Measurements from ENCODE around the gene ZNFX1. TPM values are rescaled to one million over a fixed set of nuclear protein-coding genes. Genes with fewer than 3 reads are reported as not detected.
"Not testable (repeated sequence)": the region's sequence is repeated elsewhere in the genome, so short reads cannot be mapped to it uniquely, and the experiment has no call there.

ZNFX1 gene
- total RNA-seq, 1 donor from 2014 or later, result 36.4 TPM

DNA sequence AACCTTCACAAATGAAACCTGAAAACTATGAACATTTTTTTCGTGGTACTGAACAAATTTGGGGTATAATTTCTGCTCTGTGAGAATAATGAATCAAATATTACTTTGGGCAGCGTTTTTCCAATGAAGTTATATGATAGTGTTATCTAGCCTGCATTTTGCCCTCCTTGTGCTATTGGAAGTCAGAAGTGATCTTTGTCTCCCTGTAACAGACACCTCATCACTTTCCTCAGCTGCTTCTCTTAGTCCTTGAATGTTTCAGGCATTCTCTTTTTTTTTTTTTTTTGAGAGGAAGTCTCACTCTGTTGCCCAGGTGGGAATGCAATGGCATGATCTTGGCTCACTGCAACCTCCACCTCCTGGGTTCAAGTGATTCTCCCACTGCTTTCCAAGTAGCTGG is 48.5 kb downstream of the ZNFX1 start:
- H3K36me3 Mint-ChIP-seq (ENCODE audit: low read depth), result peaks cover 51% of the 10 kb centered on the region
- H3K4me3 Mint-ChIP-seq (ENCODE audit: unreplicated experiment), result no peak overlapping the region
- DNase-seq (ENCODE audit: low spot score), result no peak
- H3K9me3 Mint-ChIP-seq (ENCODE audit: low read depth), result no peaks in the 10 kb centered on the region
- H3K27me3 Mint-ChIP-seq (ENCODE audit: low read depth), result no peaks in the 10 kb centered on the region
- TF ChIP-seq, protein P1, sequence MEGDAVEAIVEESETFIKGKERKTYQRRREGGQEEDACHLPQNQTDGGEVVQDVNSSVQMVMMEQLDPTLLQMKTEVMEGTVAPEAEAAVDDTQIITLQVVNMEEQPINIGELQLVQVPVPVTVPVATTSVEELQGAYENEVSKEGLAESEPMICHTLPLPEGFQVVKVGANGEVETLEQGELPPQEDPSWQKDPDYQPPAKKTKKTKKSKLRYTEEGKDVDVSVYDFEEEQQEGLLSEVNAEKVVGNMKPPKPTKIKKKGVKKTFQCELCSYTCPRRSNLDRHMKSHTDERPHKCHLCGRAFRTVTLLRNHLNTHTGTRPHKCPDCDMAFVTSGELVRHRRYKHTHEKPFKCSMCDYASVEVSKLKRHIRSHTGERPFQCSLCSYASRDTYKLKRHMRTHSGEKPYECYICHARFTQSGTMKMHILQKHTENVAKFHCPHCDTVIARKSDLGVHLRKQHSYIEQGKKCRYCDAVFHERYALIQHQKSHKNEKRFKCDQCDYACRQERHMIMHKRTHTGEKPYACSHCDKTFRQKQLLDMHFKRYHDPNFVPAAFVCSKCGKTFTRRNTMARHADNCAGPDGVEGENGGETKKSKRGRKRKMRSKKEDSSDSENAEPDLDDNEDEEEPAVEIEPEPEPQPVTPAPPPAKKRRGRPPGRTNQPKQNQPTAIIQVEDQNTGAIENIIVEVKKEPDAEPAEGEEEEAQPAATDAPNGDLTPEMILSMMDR (IDR thresholded peaks at IDR 0.05), result no peak
- no peaks in the 10 kb centered on the region for H3K4me1 Mint-ChIP-seq (ENCODE audit: low read depth)
- no peak overlapping the region for H3K27ac Mint-ChIP-seq (ENCODE audit: unreplicated experiment)

DNA sequence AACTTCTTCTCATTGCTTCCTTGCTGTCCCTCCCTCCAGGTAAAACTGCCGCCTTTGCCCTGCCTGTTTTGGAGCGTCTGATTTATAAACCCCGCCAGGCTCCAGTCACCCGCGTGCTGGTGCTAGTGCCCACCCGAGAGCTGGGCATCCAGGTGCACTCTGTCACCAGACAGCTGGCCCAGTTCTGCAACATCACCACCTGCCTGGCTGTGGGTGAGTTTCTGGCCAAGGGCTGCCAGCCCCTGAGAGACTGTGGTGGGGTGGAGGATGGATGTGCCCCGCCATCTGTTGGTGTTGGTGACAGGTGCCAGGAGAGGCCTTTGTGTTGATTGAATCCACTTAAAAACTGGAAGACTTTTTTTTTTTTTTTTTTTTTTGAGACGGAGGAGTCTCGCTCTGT is 49.2 kb downstream of the ZNFX1 start:
- Mint-ChIP-seq H3K4me1 (ENCODE audit: low read depth) (no peaks in the 10 kb centered on the region), H3K27me3 (ENCODE audit: low read depth) (no peaks in the 10 kb centered on the region), H3K27ac (ENCODE audit: unreplicated experiment) (peak overlapping the region; percentile 36), H3K36me3 (ENCODE audit: low read depth) (peaks cover 52% of the 10 kb centered on the region), H3K9me3 (ENCODE audit: low read depth) (no peaks in the 10 kb centered on the region), H3K4me3 (ENCODE audit: unreplicated experiment) (no peak overlapping the region)
- peak; percentile 71 for DNase-seq (ENCODE audit: low spot score)
- TF ChIP-seq, protein P1 (IDR thresholded peaks at IDR 0.05), result no peak

DNA sequence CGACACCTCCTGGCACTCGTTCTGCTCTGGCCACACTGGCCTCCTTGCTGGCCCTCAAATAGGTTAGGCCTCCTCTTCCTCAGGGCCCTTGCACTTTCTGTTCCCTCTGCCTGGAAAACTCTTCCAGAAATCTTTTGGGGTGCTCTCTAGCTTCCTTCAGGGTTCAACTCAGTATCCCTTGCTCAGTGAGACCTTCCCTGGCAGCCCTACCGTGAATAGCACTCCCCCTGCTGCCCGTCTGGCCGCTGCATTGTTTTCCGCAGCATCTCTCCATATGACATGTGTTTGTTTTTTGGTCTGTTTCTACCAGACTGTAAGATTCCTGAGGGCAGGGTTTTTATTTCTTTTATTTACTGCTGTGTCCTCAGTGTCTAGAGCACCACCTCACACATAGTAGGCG is 52.0 kb downstream of the ZNFX1 start:
- no peaks in the 10 kb centered on the region for H3K9me3 Mint-ChIP-seq (ENCODE audit: low read depth)
- H3K27me3 Mint-ChIP-seq (ENCODE audit: low read depth), result no peaks in the 10 kb centered on the region
- peak overlapping the region; percentile 51 for H3K27ac Mint-ChIP-seq (ENCODE audit: unreplicated experiment)
- H3K4me1 Mint-ChIP-seq (ENCODE audit: low read depth), result peaks cover under 1% of the 10 kb centered on the region
- H3K4me3 Mint-ChIP-seq (ENCODE audit: unreplicated experiment), result no peak overlapping the region
- peaks cover 44% of the 10 kb centered on the region for H3K36me3 Mint-ChIP-seq (ENCODE audit: low read depth)
- DNase-seq (ENCODE audit: low spot score), result no peak
- TF ChIP-seq, protein P1 (IDR thresholded peaks at IDR 0.05), result no peak

DNA sequence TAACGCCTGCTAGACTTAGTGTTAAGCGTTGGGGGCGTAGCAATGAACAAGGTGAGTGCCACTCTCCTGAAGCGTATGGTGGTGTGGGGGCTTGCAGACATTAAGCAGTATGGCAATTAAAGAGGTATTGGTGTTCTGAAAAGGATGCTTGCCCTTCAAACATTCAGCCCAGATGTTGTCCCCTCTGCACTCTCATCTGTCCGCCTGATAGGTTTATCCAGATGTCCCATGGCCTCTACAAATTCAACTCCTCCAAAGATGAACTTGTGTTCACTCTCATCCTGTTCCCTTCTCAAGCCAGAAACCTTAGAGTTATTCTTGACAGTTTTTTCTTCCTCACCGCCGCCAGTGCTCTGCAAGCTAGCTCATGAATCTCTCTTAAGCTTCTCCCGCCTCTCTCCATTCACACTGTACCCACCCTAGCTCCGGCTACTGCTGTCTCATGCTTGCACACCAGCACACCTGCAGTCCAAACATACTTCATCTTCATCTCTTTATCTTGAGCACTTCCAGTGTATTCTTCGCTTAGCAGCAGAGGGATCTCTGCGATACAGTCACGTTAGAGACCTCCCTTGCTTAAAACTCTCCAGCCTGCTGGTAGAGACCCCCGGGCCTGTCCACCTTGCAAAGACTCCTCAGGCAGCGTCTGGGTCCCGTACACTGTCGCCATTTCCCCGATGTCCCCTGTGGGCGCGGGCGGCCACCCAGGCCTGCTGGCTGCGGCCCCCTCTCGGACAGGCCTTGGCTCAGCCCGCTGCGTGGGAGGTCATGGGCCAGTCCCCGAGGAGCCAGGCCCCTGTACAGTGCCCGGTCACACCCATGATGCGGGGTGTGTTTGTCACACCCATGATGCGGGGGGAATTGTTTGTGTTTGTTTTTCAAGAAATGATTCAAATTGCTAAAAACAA is 57.7 kb downstream of the ZNFX1 start:
- TF ChIP-seq, protein P1 (IDR thresholded peaks at IDR 0.05), result no peak
- H3K36me3 Mint-ChIP-seq (ENCODE audit: low read depth), result peaks cover 13% of the 10 kb centered on the region
- DNase-seq (ENCODE audit: low spot score), result no peak
- H3K4me3 Mint-ChIP-seq (ENCODE audit: unreplicated experiment), result peak overlapping the region; percentile 96
- H3K9me3 Mint-ChIP-seq (ENCODE audit: low read depth), result no peaks in the 10 kb centered on the region
- H3K27me3 Mint-ChIP-seq (ENCODE audit: low read depth), result no peaks in the 10 kb centered on the region
- peak overlapping the region; percentile 91 for H3K27ac Mint-ChIP-seq (ENCODE audit: unreplicated experiment)
- H3K4me1 Mint-ChIP-seq (ENCODE audit: low read depth), result peaks cover 24% of the 10 kb centered on the region

DNA sequence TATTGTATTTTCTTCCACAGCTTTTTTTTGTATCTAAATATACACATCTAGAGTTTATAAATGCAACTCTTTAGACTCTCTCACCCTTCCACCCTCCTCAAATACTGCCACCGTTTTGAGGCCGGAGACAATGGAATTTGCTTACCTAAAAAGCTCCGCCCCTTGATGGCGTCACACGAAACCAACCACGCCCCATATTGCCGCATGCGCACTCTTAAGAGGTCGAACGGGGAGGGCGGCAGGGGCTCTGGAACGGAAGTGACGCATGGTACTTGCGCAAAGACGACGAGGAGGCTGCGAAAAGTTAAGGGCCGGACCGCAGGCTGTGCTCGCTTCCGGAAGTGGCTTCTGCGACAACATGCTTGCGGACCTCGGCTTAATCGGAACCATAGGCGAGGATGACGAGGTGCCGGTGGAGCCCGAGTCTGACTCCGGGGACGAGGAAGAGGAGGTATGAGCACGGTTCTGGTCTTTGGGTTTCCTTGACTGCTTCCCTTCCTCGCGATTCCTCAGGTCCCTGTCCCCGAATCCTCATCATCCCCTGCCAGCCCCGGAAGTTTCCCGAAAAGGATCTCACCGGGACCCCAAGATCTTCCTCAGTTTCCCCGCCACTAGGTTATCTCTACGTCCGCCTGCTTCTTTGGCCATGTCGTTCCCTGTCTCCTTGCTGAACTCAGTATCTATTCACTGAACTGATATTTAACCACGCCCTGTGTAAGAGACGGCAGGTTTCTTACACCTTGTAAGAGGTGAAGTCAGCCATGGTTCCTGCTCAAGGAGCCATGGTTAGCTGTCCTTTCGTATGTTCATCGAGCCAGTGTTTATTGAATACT is 58.5 kb downstream of the ZNFX1 start, which contains the start of gene DDX27:
TSS of gene DDX27 (plus strand) at position 326 of the 833 bp plus-strand sequence. CDS start at position 359, 33 bp downstream.
- Mint-ChIP-seq H3K4me1 (ENCODE audit: low read depth) (peaks cover 24% of the 10 kb centered on the region), H3K27me3 (ENCODE audit: low read depth) (no peaks in the 10 kb centered on the region), H3K9me3 (ENCODE audit: low read depth) (no peaks in the 10 kb centered on the region), H3K36me3 (ENCODE audit: low read depth) (peaks cover 6% of the 10 kb centered on the region), H3K4me3 (ENCODE audit: unreplicated experiment) (peak within 1 kb of the TSS; percentile 96), H3K27ac (ENCODE audit: unreplicated experiment) (peak within 1 kb of the TSS; percentile 91)
- TF ChIP-seq, protein P1 (IDR thresholded peaks at IDR 0.05), result no peak
- DNase-seq (ENCODE audit: low spot score), result peak; percentile 97

DNA sequence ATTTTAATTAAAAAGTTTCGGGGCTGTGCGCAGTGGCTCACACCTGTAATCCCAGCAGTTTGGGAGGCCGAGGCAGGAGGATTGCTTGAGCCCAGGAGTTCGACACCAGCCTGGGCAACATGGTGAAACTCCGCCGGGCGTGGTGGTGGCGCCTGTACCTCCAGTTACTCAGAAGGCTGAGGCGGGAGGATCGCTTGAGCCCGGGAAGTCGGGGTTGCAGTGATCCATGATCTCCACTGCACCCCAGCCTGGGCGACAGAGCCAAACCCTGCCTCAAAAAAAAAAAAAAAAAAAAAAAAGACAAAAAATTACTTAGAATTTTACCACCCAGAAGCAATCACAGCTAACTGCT is 59.1 kb downstream of the ZNFX1 start:
- DNase-seq (ENCODE audit: low spot score); H3K9me3 Mint-ChIP-seq (ENCODE audit: low read depth); H3K27me3 Mint-ChIP-seq (ENCODE audit: low read depth); H3K36me3 Mint-ChIP-seq (ENCODE audit: low read depth): not testable (repeated sequence)
- H3K4me1 Mint-ChIP-seq (ENCODE audit: low read depth), result peaks cover 24% of the 10 kb centered on the region
- H3K27ac Mint-ChIP-seq (ENCODE audit: unreplicated experiment), result peak overlapping the region; percentile 91
- peak overlapping the region; percentile 96 for H3K4me3 Mint-ChIP-seq (ENCODE audit: unreplicated experiment)
